ENCODE measurements around the gene ACP4. TPM values are rescaled to one million over a fixed set of nuclear protein-coding genes. Genes with fewer than 3 reads are reported as not detected.
"Not testable (repeated sequence)": the region's sequence is repeated elsewhere in the genome, so short reads cannot be mapped to it uniquely, and the experiment has no call there.

ACP4 gene
- total RNA-seq, 1 donor from 2014 or later = not detected

- no peak for TF ChIP-seq CTCF (IDR thresholded peaks at IDR 0.05; ENCODE audit: unreplicated experiment)
- H3K9me3 Mint-ChIP-seq = peaks cover 3% of the 10 kb centered on the region
- no peak overlapping the region for H3K27ac Mint-ChIP-seq
- H3K27me3 Mint-ChIP-seq (ENCODE audit: low read depth) = peaks cover 28% of the 10 kb centered on the region
- H3K4me3 Mint-ChIP-seq = no peak overlapping the region
- H3K36me3 Mint-ChIP-seq = no peaks in the 10 kb centered on the region
- DNase-seq (ENCODE audit: low spot score in 2 of 2, unreplicated experiment in 2 of 2) = no peak
- H3K4me1 Mint-ChIP-seq = no peaks in the 10 kb centered on the region
Observed at GRCh38 chr19:50764409-50764808, 25.8 kb upstream of the ACP4 start.

GRCh38 chr19:50766746-50767145, 23.5 kb upstream of the ACP4 start:
- H3K4me1 Mint-ChIP-seq; H3K27ac Mint-ChIP-seq; DNase-seq (ENCODE audit: low spot score in 2 of 2, unreplicated experiment in 2 of 2); H3K4me3 Mint-ChIP-seq; H3K9me3 Mint-ChIP-seq; H3K36me3 Mint-ChIP-seq: not testable (repeated sequence)
- H3K27me3 Mint-ChIP-seq (ENCODE audit: low read depth) = peaks cover 28% of the 10 kb centered on the region

- peaks cover 28% of the 10 kb centered on the region for H3K27me3 Mint-ChIP-seq (ENCODE audit: low read depth)
- H3K4me1 Mint-ChIP-seq; H3K36me3 Mint-ChIP-seq; H3K4me3 Mint-ChIP-seq; DNase-seq (ENCODE audit: low spot score in 2 of 2, unreplicated experiment in 2 of 2); H3K9me3 Mint-ChIP-seq; H3K27ac Mint-ChIP-seq: not testable (repeated sequence)
Observed at GRCh38 chr19:50767263-50767662, 23.0 kb upstream of the ACP4 start.

- no peak for DNase-seq (ENCODE audit: low spot score in 2 of 2, unreplicated experiment in 2 of 2)
- no peaks in the 10 kb centered on the region for H3K9me3 Mint-ChIP-seq
- no peak overlapping the region for H3K27ac Mint-ChIP-seq
- H3K36me3 Mint-ChIP-seq = no peaks in the 10 kb centered on the region
- H3K4me1 Mint-ChIP-seq = no peaks in the 10 kb centered on the region
- H3K4me3 Mint-ChIP-seq = no peak overlapping the region
- peaks cover 28% of the 10 kb centered on the region for H3K27me3 Mint-ChIP-seq (ENCODE audit: low read depth)
- no peak for TF ChIP-seq CTCF (IDR thresholded peaks at IDR 0.05; ENCODE audit: unreplicated experiment)
Observed at GRCh38 chr19:50768277-50768676, 21.9 kb upstream of the ACP4 start.

GRCh38 chr19:50770164-50770563, 20.1 kb upstream of the ACP4 start, which contains the start of gene GPR32:
GPR32 (plus strand) TSS chr19:50770464; CDS start chr19:50770601, 137 bp downstream.
- not testable (repeated sequence) for H3K27ac Mint-ChIP-seq; H3K36me3 Mint-ChIP-seq; H3K9me3 Mint-ChIP-seq; H3K4me3 Mint-ChIP-seq; DNase-seq (ENCODE audit: low spot score in 2 of 2, unreplicated experiment in 2 of 2); H3K4me1 Mint-ChIP-seq
- H3K27me3 Mint-ChIP-seq (ENCODE audit: low read depth) = peaks cover 36% of the 10 kb centered on the region

- no peak for TF ChIP-seq CTCF (IDR thresholded peaks at IDR 0.05; ENCODE audit: unreplicated experiment)
- no peak overlapping the region for H3K27ac Mint-ChIP-seq
- H3K4me1 Mint-ChIP-seq = no peaks in the 10 kb centered on the region
- H3K4me3 Mint-ChIP-seq = no peak overlapping the region
- H3K27me3 Mint-ChIP-seq (ENCODE audit: low read depth) = peaks cover 41% of the 10 kb centered on the region
- H3K9me3 Mint-ChIP-seq = no peaks in the 10 kb centered on the region
- no peak for DNase-seq (ENCODE audit: low spot score in 2 of 2, unreplicated experiment in 2 of 2)
- H3K36me3 Mint-ChIP-seq = no peaks in the 10 kb centered on the region
Observed at GRCh38 chr19:50770888-50771287, 19.3 kb upstream of the ACP4 start.

- no peak overlapping the region for H3K27ac Mint-ChIP-seq
- H3K4me3 Mint-ChIP-seq = no peak overlapping the region
- H3K9me3 Mint-ChIP-seq = no peaks in the 10 kb centered on the region
- DNase-seq (ENCODE audit: low spot score in 2 of 2, unreplicated experiment in 2 of 2) = no peak
- no peaks in the 10 kb centered on the region for H3K36me3 Mint-ChIP-seq
- H3K27me3 Mint-ChIP-seq (ENCODE audit: low read depth) = peaks cover 41% of the 10 kb centered on the region
- no peak for TF ChIP-seq CTCF (IDR thresholded peaks at IDR 0.05; ENCODE audit: unreplicated experiment)
- no peaks in the 10 kb centered on the region for H3K4me1 Mint-ChIP-seq
Observed at GRCh38 chr19:50772476-50772875, 17.7 kb upstream of the ACP4 start.

GRCh38 chr19:50772912-50773311, 17.3 kb upstream of the ACP4 start:
- H3K4me1 Mint-ChIP-seq; H3K27ac Mint-ChIP-seq; H3K36me3 Mint-ChIP-seq; DNase-seq (ENCODE audit: low spot score in 2 of 2, unreplicated experiment in 2 of 2); H3K4me3 Mint-ChIP-seq; H3K9me3 Mint-ChIP-seq: not testable (repeated sequence)
- H3K27me3 Mint-ChIP-seq (ENCODE audit: low read depth) = peaks cover 45% of the 10 kb centered on the region

- H3K27me3 Mint-ChIP-seq (ENCODE audit: low read depth) = peaks cover 46% of the 10 kb centered on the region
- H3K27ac Mint-ChIP-seq; DNase-seq (ENCODE audit: low spot score in 2 of 2, unreplicated experiment in 2 of 2); H3K9me3 Mint-ChIP-seq; H3K36me3 Mint-ChIP-seq; H3K4me3 Mint-ChIP-seq; H3K4me1 Mint-ChIP-seq: not testable (repeated sequence)
Observed at GRCh38 chr19:50773454-50773853, 16.8 kb upstream of the ACP4 start.

Measured in mesothelial cell of epicardium (in vitro differentiated cells).